ENCODE measurements around the gene DEFB121. TPM values are rescaled to one million over a fixed set of nuclear protein-coding genes. Genes with fewer than 3 reads are reported as not detected.
"Not testable (repeated sequence)": the region's sequence is repeated elsewhere in the genome, so short reads cannot be mapped to it uniquely, and the experiment has no call there.

The DEFB121 gene
- total and polyA plus RNA-seq, 3 experiments from 2014 or later, result not detected

- Mint-ChIP-seq H3K4me1 (no peaks in the 10 kb centered on the region), H3K27ac (no peak overlapping the region), H3K36me3 (no peaks in the 10 kb centered on the region), H3K4me3 (no peak overlapping the region), H3K27me3 (peaks cover 5 to 29% of the 10 kb centered on the region in 2 donors), H3K9me3 (peaks cover 0 to 3% (median 0%) of the 10 kb centered on the region in 5 donors)
- POLR2A ChIA-PET, result no interaction called here
- Histone ChIP-seq H3K4me3 (ENCODE audit: low read length) (no peak overlapping the region), H3K4me1 (ENCODE audit: insufficient read depth, low read length) (no peaks in the 10 kb centered on the region), H3K9me3 (ENCODE audit: low read length) (no peaks in the 10 kb centered on the region), H3K27ac (ENCODE audit: low read depth, low read length) (no peak overlapping the region), H3K27me3 (ENCODE audit: insufficient read depth, low read length, poor library complexity, severe bottlenecking) (no peaks in the 10 kb centered on the region), H3K36me3 (ENCODE audit: insufficient read depth, low read length) (no peaks in the 10 kb centered on the region)
- DNase-seq, result no peak
- CTCF ChIA-PET, result no interaction called here
Measured at GRCh38 chr20:31392836-31393235, 13.2 kb downstream of the DEFB121 start.

GRCh38 chr20:31390490-31390889 is 15.5 kb downstream of the DEFB121 start, which contains the start of gene DEFB119:
Gene DEFB119 (minus strand): TSS chr20:31390590. CDS start chr20:31390483, 107 bp downstream.
- POLR2A ChIA-PET, result no interaction called here
- no peak within 1 kb of the TSS for H3K4me3 Mint-ChIP-seq
- Histone ChIP-seq H3K27me3 (ENCODE audit: insufficient read depth, low read length, poor library complexity, severe bottlenecking) (no peaks in the 10 kb centered on the region), H3K27ac (ENCODE audit: low read depth, low read length) (no peak within 1 kb of the TSS), H3K4me1 (ENCODE audit: insufficient read depth, low read length) (no peaks in the 10 kb centered on the region), H3K36me3 (ENCODE audit: insufficient read depth, low read length) (no peaks in the 10 kb centered on the region), H3K9me3 (ENCODE audit: low read length) (no peaks in the 10 kb centered on the region), H3K4me3 (ENCODE audit: low read length) (no peak within 1 kb of the TSS)
- CTCF ChIA-PET, result no interaction called here
- no peaks in the 10 kb centered on the region for H3K9me3 Mint-ChIP-seq
- no peak for DNase-seq
- peaks cover 4 to 29% of the 10 kb centered on the region in 2 donors for H3K27me3 Mint-ChIP-seq
- no peaks in the 10 kb centered on the region for H3K4me1 Mint-ChIP-seq
- H3K27ac Mint-ChIP-seq, result no peak within 1 kb of the TSS
- H3K36me3 Mint-ChIP-seq, result no peaks in the 10 kb centered on the region

- ChIA-PET CTCF (no interaction called here), POLR2A (no interaction called here)
- Mint-ChIP-seq H3K4me1 (no peaks in the 10 kb centered on the region), H3K27me3 (peaks cover 4 to 6% of the 10 kb centered on the region in 2 donors), H3K9me3 (peaks cover 0 to 9% (median 6%) of the 10 kb centered on the region in 5 donors), H3K4me3 (no peak overlapping the region), H3K36me3 (no peaks in the 10 kb centered on the region), H3K27ac (no peak overlapping the region)
- no peak overlapping the region for H3K27ac ChIP-seq (ENCODE audit: low read depth, low read length)
- H3K27me3 ChIP-seq (ENCODE audit: insufficient read depth, low read length, poor library complexity, severe bottlenecking), result no peaks in the 10 kb centered on the region
- H3K36me3 ChIP-seq (ENCODE audit: insufficient read depth, low read length), result no peaks in the 10 kb centered on the region
- H3K9me3 ChIP-seq (ENCODE audit: low read length), result no peaks in the 10 kb centered on the region
- H3K4me3 ChIP-seq (ENCODE audit: low read length), result no peak overlapping the region
- H3K4me1 ChIP-seq (ENCODE audit: insufficient read depth, low read length), result no peaks in the 10 kb centered on the region
- DNase-seq, result no peak
Measured at GRCh38 chr20:31374346-31374745, 31.7 kb downstream of the DEFB121 start.

GRCh38 chr20:31368301-31368700 is 37.7 kb downstream of the DEFB121 start, which contains the start of gene DEFB118:
Gene DEFB118 (plus strand): TSS chr20:31368601. CDS start chr20:31368651, 50 bp downstream.
- Mint-ChIP-seq H3K9me3 (peaks cover 3 to 12% (median 10%) of the 10 kb centered on the region in 5 donors), H3K4me3 (no peak within 1 kb of the TSS), H3K36me3 (no peaks in the 10 kb centered on the region), H3K27ac (peak within 1 kb of the TSS in 2 of 8 donors; percentile 38 to 58), H3K27me3 (peaks cover 0 to 3% of the 10 kb centered on the region in 2 donors), H3K4me1 (no peaks in the 10 kb centered on the region)
- Histone ChIP-seq H3K4me3 (ENCODE audit: low read length) (no peak within 1 kb of the TSS), H3K36me3 (ENCODE audit: insufficient read depth, low read length) (no peaks in the 10 kb centered on the region), H3K4me1 (ENCODE audit: insufficient read depth, low read length) (no peaks in the 10 kb centered on the region), H3K27me3 (ENCODE audit: insufficient read depth, low read length, poor library complexity, severe bottlenecking) (no peaks in the 10 kb centered on the region), H3K9me3 (ENCODE audit: low read length) (no peaks in the 10 kb centered on the region), H3K27ac (ENCODE audit: low read depth, low read length) (no peak within 1 kb of the TSS)
- ChIA-PET CTCF (no interaction called here), POLR2A (no interaction called here)
- DNase-seq, result no peak

GRCh38 chr20:31364272-31364671 is 41.7 kb downstream of the DEFB121 start:
- H3K36me3 ChIP-seq (ENCODE audit: insufficient read depth, low read length); H3K4me1 ChIP-seq (ENCODE audit: insufficient read depth, low read length): not testable (repeated sequence)

GRCh38 chr20:31363295-31363694 is 42.7 kb downstream of the DEFB121 start:
- no peaks in the 10 kb centered on the region for H3K4me1 ChIP-seq (ENCODE audit: insufficient read depth, low read length)
- POLR2A ChIA-PET, result no interaction called here
- no peak overlapping the region for H3K4me3 ChIP-seq (ENCODE audit: low read length)
- no peaks in the 10 kb centered on the region for H3K4me1 Mint-ChIP-seq
- no peak overlapping the region for H3K27ac ChIP-seq (ENCODE audit: low read depth, low read length)
- no peaks in the 10 kb centered on the region for H3K27me3 ChIP-seq (ENCODE audit: insufficient read depth, low read length, poor library complexity, severe bottlenecking)
- peaks cover 0 to 4% of the 10 kb centered on the region in 2 donors for H3K27me3 Mint-ChIP-seq
- no peaks in the 10 kb centered on the region for H3K9me3 ChIP-seq (ENCODE audit: low read length)
- CTCF ChIA-PET, result no interaction called here
- H3K27ac Mint-ChIP-seq, result no peak overlapping the region
- no peak for DNase-seq
- no peaks in the 10 kb centered on the region for H3K36me3 ChIP-seq (ENCODE audit: insufficient read depth, low read length)
- no peaks in the 10 kb centered on the region for H3K36me3 Mint-ChIP-seq
- H3K4me3 Mint-ChIP-seq, result no peak overlapping the region
- peaks cover 5 to 12% (median 11%) of the 10 kb centered on the region in 5 donors for H3K9me3 Mint-ChIP-seq

More at GRCh38 chr20:31364272-31364671, 41.7 kb downstream of the DEFB121 start:
- H3K27me3 Mint-ChIP-seq; CTCF ChIA-PET; H3K27me3 ChIP-seq (ENCODE audit: insufficient read depth, low read length, poor library complexity, severe bottlenecking); H3K4me1 Mint-ChIP-seq; H3K9me3 ChIP-seq (ENCODE audit: low read length); H3K27ac ChIP-seq (ENCODE audit: low read depth, low read length); H3K4me3 Mint-ChIP-seq; DNase-seq; POLR2A ChIA-PET; H3K36me3 Mint-ChIP-seq; H3K27ac Mint-ChIP-seq; H3K4me3 ChIP-seq (ENCODE audit: low read length): not testable (repeated sequence)
- H3K9me3 Mint-ChIP-seq, result peaks cover 5 to 16% (median 11%) of the 10 kb centered on the region in 5 donors

GRCh38 chr20:31355981-31356380 is 50.0 kb downstream of the DEFB121 start:
- CTCF ChIA-PET, result no interaction called here
- POLR2A ChIA-PET, result no interaction called here
- H3K36me3 ChIP-seq (ENCODE audit: insufficient read depth, low read length), result no peaks in the 10 kb centered on the region
- Mint-ChIP-seq H3K27ac (no peak overlapping the region), H3K36me3 (no peaks in the 10 kb centered on the region), H3K4me3 (no peak overlapping the region), H3K9me3 (peaks cover 0 to 3% (median under 1%) of the 10 kb centered on the region in 5 donors), H3K4me1 (no peaks in the 10 kb centered on the region), H3K27me3 (peaks cover 4% of the 10 kb centered on the region in 2 donors)
- H3K4me3 ChIP-seq (ENCODE audit: low read length), result no peak overlapping the region
- no peak for DNase-seq
- no peaks in the 10 kb centered on the region for H3K27me3 ChIP-seq (ENCODE audit: insufficient read depth, low read length, poor library complexity, severe bottlenecking)
- no peaks in the 10 kb centered on the region for H3K4me1 ChIP-seq (ENCODE audit: insufficient read depth, low read length)
- H3K9me3 ChIP-seq (ENCODE audit: low read length), result no peaks in the 10 kb centered on the region
- no peak overlapping the region for H3K27ac ChIP-seq (ENCODE audit: low read depth, low read length)
